ENCODE results near the gene SLIT1. TPM values are rescaled to one million over a fixed set of nuclear protein-coding genes. Genes with fewer than 3 reads are reported as not detected.

The SLIT1 gene
- total RNA-seq, 2 experiments from 2014 or later: 0.13 to 1.0 TPM

DNA sequence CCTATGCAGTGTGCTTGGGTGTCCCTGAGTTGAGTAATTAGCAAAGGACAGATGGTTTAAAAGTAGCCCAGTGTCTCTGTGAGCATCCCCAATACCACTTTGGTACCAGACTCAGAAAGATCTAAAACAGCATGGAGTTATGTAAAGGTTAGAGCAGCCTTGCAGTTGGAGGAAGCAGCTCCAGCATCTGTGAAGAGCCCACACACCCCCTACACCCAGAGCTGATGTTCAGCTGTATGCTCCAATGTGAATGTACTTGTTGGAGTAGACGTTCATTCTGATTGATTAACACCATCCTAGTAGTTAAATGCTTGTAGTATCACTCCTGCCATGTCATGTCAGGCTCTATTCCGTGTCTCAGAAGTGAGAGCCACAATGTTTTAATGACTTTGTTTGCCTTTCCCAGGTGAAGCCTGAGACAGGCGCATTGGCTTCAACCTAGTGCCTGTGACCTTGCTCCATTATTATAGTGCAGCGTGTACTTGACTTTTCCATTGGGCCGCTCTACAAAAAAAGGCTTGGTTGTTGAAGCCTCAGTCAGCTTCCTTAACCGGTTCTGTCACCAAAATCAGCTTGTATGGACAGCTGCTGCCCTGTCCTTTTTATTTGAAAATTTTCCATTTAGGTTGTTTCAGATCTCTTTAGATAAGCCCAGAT lies 199.4 kb downstream of the SLIT1 start:
- TF ChIP-seq, protein P1, sequence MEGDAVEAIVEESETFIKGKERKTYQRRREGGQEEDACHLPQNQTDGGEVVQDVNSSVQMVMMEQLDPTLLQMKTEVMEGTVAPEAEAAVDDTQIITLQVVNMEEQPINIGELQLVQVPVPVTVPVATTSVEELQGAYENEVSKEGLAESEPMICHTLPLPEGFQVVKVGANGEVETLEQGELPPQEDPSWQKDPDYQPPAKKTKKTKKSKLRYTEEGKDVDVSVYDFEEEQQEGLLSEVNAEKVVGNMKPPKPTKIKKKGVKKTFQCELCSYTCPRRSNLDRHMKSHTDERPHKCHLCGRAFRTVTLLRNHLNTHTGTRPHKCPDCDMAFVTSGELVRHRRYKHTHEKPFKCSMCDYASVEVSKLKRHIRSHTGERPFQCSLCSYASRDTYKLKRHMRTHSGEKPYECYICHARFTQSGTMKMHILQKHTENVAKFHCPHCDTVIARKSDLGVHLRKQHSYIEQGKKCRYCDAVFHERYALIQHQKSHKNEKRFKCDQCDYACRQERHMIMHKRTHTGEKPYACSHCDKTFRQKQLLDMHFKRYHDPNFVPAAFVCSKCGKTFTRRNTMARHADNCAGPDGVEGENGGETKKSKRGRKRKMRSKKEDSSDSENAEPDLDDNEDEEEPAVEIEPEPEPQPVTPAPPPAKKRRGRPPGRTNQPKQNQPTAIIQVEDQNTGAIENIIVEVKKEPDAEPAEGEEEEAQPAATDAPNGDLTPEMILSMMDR (conservative IDR thresholded peaks at IDR 0.05; ENCODE audit: low read length): no peak
- TF ChIP-seq EZH2phosphoT487 (IDR thresholded peaks at IDR 0.05; ENCODE audit: borderline replicate concordance, low read depth, low read length): no peak
- intact Hi-C loops (cut with micrococcal nuclease; ENCODE audit: unreplicated experiment): no loop called here
- ChIA-PET CTCF (ENCODE audit: unreplicated experiment) (interaction anchor here (0.5 to 0.6 kb wide), 2 partner anchors 39 to 529 kb away, joined by 3 read pairs; no protein-coding TSS in a partner anchor), POLR2A (interaction anchor here (1.2 to 1.6 kb wide), 4 partner anchors 9 to 16 kb away, joined by 3 to 5 read pairs (median 4); no protein-coding TSS in a partner anchor)
- Histone ChIP-seq H3K36me3 (ENCODE audit: insufficient read depth, low read length) (peaks cover 14% of the 10 kb centered on the region), H3K9me3 (ENCODE audit: low read length) (no peaks in the 10 kb centered on the region), H3K79me2 (ENCODE audit: insufficient read depth, low read depth, low read length) (no peaks in the 10 kb centered on the region), H3K4me1 (ENCODE audit: insufficient read depth, low read length, poor library complexity, severe bottlenecking) (no peaks in the 10 kb centered on the region), H4K20me1 (ENCODE audit: insufficient read depth, low read length) (no peaks in the 10 kb centered on the region), H3K4me2 (ENCODE audit: low read length) (no peak overlapping the region), H3K9me2 (ENCODE audit: insufficient read depth, low read length) (no peaks in the 10 kb centered on the region), H2AFZ (ENCODE audit: low read length) (no peak overlapping the region), H3K27ac (ENCODE audit: low read depth, low read length, poor library complexity, severe bottlenecking) (no peak overlapping the region), H3K4me3 (ENCODE audit: low read depth, low read length, poor library complexity, severe bottlenecking) (no peak overlapping the region)
- no TSS peak for BruUV-seq (replicated peaks)
- DNase-seq (ENCODE audit: low spot score): no peak

DNA sequence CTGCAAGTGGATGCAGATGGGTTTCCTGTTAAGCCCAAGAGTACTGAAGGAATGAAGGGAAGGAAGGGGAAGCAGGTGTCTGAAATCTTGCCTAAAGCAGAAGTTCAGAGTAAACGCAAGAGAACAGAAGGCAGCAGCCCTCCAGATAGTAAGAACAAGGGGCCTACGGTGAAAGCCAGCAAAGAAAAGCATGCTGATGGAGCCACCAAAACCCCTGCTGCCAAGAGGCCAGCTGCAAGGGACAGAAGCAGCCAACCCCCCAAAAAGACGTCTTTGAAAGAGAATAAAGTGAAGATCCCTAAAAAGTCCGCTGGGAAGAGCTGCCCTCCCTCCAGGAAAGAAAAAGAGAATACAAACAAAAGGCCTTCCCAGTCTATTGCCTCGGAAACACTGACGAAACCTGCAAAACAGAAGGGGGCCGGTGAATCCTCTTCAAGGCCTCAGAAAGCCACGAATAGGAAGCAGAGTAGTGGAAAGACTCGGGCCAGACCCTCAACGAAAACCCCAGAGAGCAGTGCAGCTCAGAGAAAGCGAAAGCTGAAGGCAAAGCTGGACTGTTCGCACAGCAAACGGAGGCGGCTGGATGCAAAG lies 201.1 kb downstream of the SLIT1 start:
- no peaks in the 10 kb centered on the region for H3K9me2 ChIP-seq (ENCODE audit: insufficient read depth, low read length)
- H3K4me1 ChIP-seq (ENCODE audit: insufficient read depth, low read length, poor library complexity, severe bottlenecking): no peaks in the 10 kb centered on the region
- CTCF ChIA-PET (ENCODE audit: unreplicated experiment): no interaction called here
- DNase-seq (ENCODE audit: low spot score): no peak
- no peak overlapping the region for H3K27ac ChIP-seq (ENCODE audit: low read depth, low read length, poor library complexity, severe bottlenecking)
- H4K20me1 ChIP-seq (ENCODE audit: insufficient read depth, low read length): no peaks in the 10 kb centered on the region
- BruUV-seq (replicated peaks): no TSS peak
- intact Hi-C loops (cut with micrococcal nuclease; ENCODE audit: unreplicated experiment): no loop called here
- POLR2A ChIA-PET: interaction anchor here (0.7 to 1.1 kb wide), 2 partner anchors 25 to 41 kb away, joined by 4 read pairs; no protein-coding TSS in a partner anchor
- no peaks in the 10 kb centered on the region for H3K79me2 ChIP-seq (ENCODE audit: insufficient read depth, low read depth, low read length)
- H2AFZ ChIP-seq (ENCODE audit: low read length): no peak overlapping the region
- H3K4me3 ChIP-seq (ENCODE audit: low read depth, low read length, poor library complexity, severe bottlenecking): no peak overlapping the region
- H3K9me3 ChIP-seq (ENCODE audit: low read length): no peaks in the 10 kb centered on the region
- H3K4me2 ChIP-seq (ENCODE audit: low read length): no peak overlapping the region
- TF ChIP-seq EZH2phosphoT487 (IDR thresholded peaks at IDR 0.05; ENCODE audit: borderline replicate concordance, low read depth, low read length): no peak
- TF ChIP-seq, protein P1 (conservative IDR thresholded peaks at IDR 0.05; ENCODE audit: low read length): no peak
- H3K36me3 ChIP-seq (ENCODE audit: insufficient read depth, low read length): peaks cover 21% of the 10 kb centered on the region
